ENCODE data around the gene LAMA4.

DNA sequence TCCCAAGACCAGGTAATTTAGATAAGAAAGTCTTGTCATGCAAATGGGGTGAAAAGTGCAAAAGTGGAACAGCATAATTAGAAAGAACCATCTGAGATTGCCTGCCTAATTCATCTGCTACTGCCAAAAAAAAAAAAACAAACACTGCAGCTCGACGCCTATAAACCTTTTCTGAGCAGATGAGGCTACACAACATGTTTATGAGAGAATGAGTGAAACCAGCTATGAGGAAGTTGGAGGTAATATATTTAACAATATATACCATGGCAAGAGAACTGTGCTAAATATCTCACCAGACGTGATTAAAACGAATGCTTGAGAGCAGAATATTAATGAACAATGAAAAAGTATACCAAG, 50.0 kb downstream of the LAMA4 start:
- TF ChIP-seq EZH2 (IDR thresholded peaks at IDR 0.05) = no peak
- TF ChIP-seq FOXP2 (optimal IDR thresholded peaks at IDR 0.05; ENCODE audit: control extremely low read depth, extremely low read length, insufficient read depth) = no peak

Data from SK-N-MC (cell line).